Endothelial cell of umbilical vein (primary cell): ENCODE measurements around the gene LRFN2. TPM values are rescaled to one million over a fixed set of nuclear protein-coding genes. Genes with fewer than 3 reads are reported as not detected.

Experiments used
- BruUV-seq: library from RNA; stranded (reverse); fragments of 400-500 nt; replicated peaks from 2 replicates; lab custom pipeline; 2021; lab: Mats Ljungman, UMichigan
- CTCF ChIA-PET: fragments of 300-600, 350-600 bp; sonication (Branson Sonifier 250); formaldehyde crosslinking; loops from one replicate; lab custom pipeline; 2021; ENCODE audit warnings: antibody characterized with exemption, inconsistent platforms; lab: Charles Lee
- POLR2A ChIA-PET: fragments of 300-600, 350-600 bp; sonication (Branson Sonifier 250); formaldehyde crosslinking; loops from one replicate; lab custom pipeline; 2021; ENCODE audit warnings: antibody characterized with exemption, inconsistent platforms; lab: Charles Lee
- DNase-seq: peaks from one replicate; pipeline ENCODE4 v3.0.0-alpha.2; 2011; ENCODE audit warnings: low read depth, low spot score
- FAIRE-seq: peaks from 2 replicates; lab custom pipeline; 2011; peaks lifted over from hg19 to GRCh38; lab: Jason Lieb, UNC
- H2AFZ ChIP-seq: 2 replicates; pipeline ENCODE4 v1.6.0; 2012; ENCODE audit warnings: low read depth, low read length, control low read depth, inconsistent platforms
- H3K27ac ChIP-seq: 2 replicates; pipeline ENCODE4 v1.5.1; 2011; ENCODE audit warnings: low read depth, mild to moderate bottlenecking, control low read depth, low read length, moderate library complexity; ENCODE audit not compliant: insufficient read depth
- H3K27me3 ChIP-seq, 2 experiments: 2 replicates each; pipeline versions ENCODE4 v1.6.0 to v1.6.1; 2011; ENCODE audit warnings: low read length in 2 of 2, mixed read lengths in 1 of 2; ENCODE audit not compliant: control insufficient read depth in 2 of 2, insufficient read depth in 2 of 2
- H3K36me3 ChIP-seq, 2 experiments: 2 replicates in 1 of 2; 3 replicates in 1 of 2; pipeline ENCODE4 v1.5.1; 2011; ENCODE audit warnings: low read length in 2 of 2, mild to moderate bottlenecking in 1 of 2, moderate library complexity in 1 of 2; ENCODE audit not compliant: control insufficient read depth in 2 of 2, insufficient read depth in 2 of 2; ENCODE audit errors: extremely low read depth in 1 of 2
- H3K4me1 ChIP-seq: 3 replicates; pipeline ENCODE4 v1.5.1; 2011; ENCODE audit warnings: mild to moderate bottlenecking, low read length; ENCODE audit not compliant: control insufficient read depth, insufficient read depth; ENCODE audit errors: extremely low read depth
- H3K4me2 ChIP-seq: 2 replicates; pipeline ENCODE4 v1.6.1; 2011; ENCODE audit warnings: low read length, control low read depth, mixed read lengths; ENCODE audit not compliant: insufficient read depth
- H3K4me3 ChIP-seq, 3 experiments: fragments of 200-600 bp in 1 of 3; sonication (generic), shearing (Covaris generic) in 1 of 3; replicated peaks in 1 of 3; 2 replicates each; pipeline ENCODE4 v1.5.1; 2011 to 2016; ENCODE audit warnings: control low read depth in 3 of 3, low read length in 3 of 3, mild to moderate bottlenecking in 2 of 3, inconsistent platforms in 1 of 3, low read depth in 1 of 3, moderate library complexity in 1 of 3; ENCODE audit not compliant: insufficient read depth in 1 of 3
- H3K79me2 ChIP-seq: 2 replicates; pipeline ENCODE4 v1.6.0; 2012; ENCODE audit warnings: low read length, inconsistent platforms; ENCODE audit not compliant: control insufficient read depth, insufficient read depth
- H3K9ac ChIP-seq: replicated peaks from 2 replicates; pipeline ENCODE3; 2011; ENCODE audit warnings: low read length, control low read depth; ENCODE audit not compliant: insufficient read depth; ENCODE audit errors: extremely low read depth
- H3K9me1 ChIP-seq: replicated peaks from 3 replicates; pipeline ENCODE4 v1.6.0; 2011; ENCODE audit warnings: mild to moderate bottlenecking, low read length; ENCODE audit not compliant: control insufficient read depth, insufficient read depth; ENCODE audit errors: extremely low read depth
- H3K9me3 ChIP-seq: replicated peaks from 2 replicates; pipeline ENCODE4 v1.5.1; 2012; ENCODE audit warnings: low read length, inconsistent platforms; ENCODE audit not compliant: control insufficient read depth, insufficient read depth
- H4K20me1 ChIP-seq: replicated peaks from 2 replicates; pipeline ENCODE3; 2011; ENCODE audit warnings: mild to moderate bottlenecking, low read length; ENCODE audit not compliant: control insufficient read depth, insufficient read depth; ENCODE audit errors: extremely low read depth
- EZH2 ChIP-seq: IDR thresholded peaks from 2 replicates; pipeline ENCODE4 v1.6.1; 2012; ENCODE audit warnings: borderline replicate concordance, low read depth, mild to moderate bottlenecking, moderate library complexity, low read length, inconsistent platforms; ENCODE audit not compliant: severe bottlenecking
- FOS ChIP-seq: IDR thresholded peaks from 2 replicates; pipeline ENCODE4 v1.6.1; 2011; ENCODE audit warnings: mild to moderate bottlenecking, low read length, moderate library complexity, borderline replicate concordance; ENCODE audit not compliant: insufficient read depth
- GATA2 ChIP-seq: IDR thresholded peaks from 2 replicates; pipeline ENCODE4 v1.7.0; 2011; ENCODE audit warnings: low read depth, mild to moderate bottlenecking, moderate library complexity, mixed read lengths, low read length; ENCODE audit not compliant: insufficient read length, insufficient read depth
- JUN ChIP-seq: IDR thresholded peaks from 2 replicates; pipeline ENCODE4 v1.6.1; 2011; ENCODE audit warnings: borderline replicate concordance, low read depth; ENCODE audit not compliant: insufficient read length, insufficient read depth
- MYC ChIP-seq: IDR thresholded peaks from one replicate; pipeline ENCODE4 v1.6.1; 2011; ENCODE audit warnings: mild to moderate bottlenecking, low read depth, low read length
- POLR2A ChIP-seq: IDR thresholded peaks from 2 replicates; pipeline ENCODE4 v1.6.1; 2012; ENCODE audit warnings: low read depth, mild to moderate bottlenecking, control low read depth, low read length
- POLR2AphosphoS5 ChIP-seq: IDR thresholded peaks from 2 replicates; pipeline ENCODE4 v1.6.1; 2012; ENCODE audit warnings: low read depth, mild to moderate bottlenecking, control low read depth, low read length, moderate library complexity; ENCODE audit not compliant: insufficient read depth
- dilution Hi-C: fragments of 300-500 bp; cut with MboI; formaldehyde crosslinking; loops from one replicate; pipeline ENCODE4 v1.15.0; 2019; ENCODE audit warnings: low sequenced_read_pairs; ENCODE audit not compliant: extremely low pct_ligation_motif_present
- intact Hi-C: fragments of 100-400 bp; cut with micrococcal nuclease; formaldehyde crosslinking; loops from one replicate; pipeline ENCODE4 v1.10.0; 2022
- polyA plus RNA-seq, 4 experiments: library from polyadenylated mRNA; depleted of rRNA in 3 of 4; stranded (reverse) in 3 of 4; unstranded in 1 of 4; fragments of >200 nt; gene quantifications; 2 replicates each; pipeline versions ENCODE4 v1.2.1 to v1.2.3, GENCODE V29; 2011 to 2012; ENCODE audit warnings: missing spikeins in 1 of 4
- total RNA-seq: library from RNA; stranded (reverse); gene quantifications from 2 replicates; pipeline ENCODE4 v1.2.3, GENCODE V29; 2021
- TF ChIP-seq, protein P1 (sequence below), 2 donors: IDR thresholded peaks; 1 replicate in 1 of 2; 2 replicates in 1 of 2; pipeline ENCODE4 v1.5.1; 2011; ENCODE audit warnings: low read length in 2 of 2, mild to moderate bottlenecking in 2 of 2, moderate library complexity in 2 of 2, control low read depth in 1 of 2, inconsistent platforms in 1 of 2, low read depth in 1 of 2; ENCODE audit not compliant: insufficient read depth in 1 of 2; ENCODE audit errors: extremely low read depth in 1 of 2
- TF ChIP-seq, protein P2 (sequence below): IDR thresholded peaks from 2 replicates; pipeline ENCODE4 v1.6.1; 2011; ENCODE audit not compliant: insufficient read depth, insufficient read length

Gene LRFN2
- total and polyA plus RNA-seq, 2 donors (not counting 3 experiments of a cell fraction or from before 2014, with no cell fraction given), result not detected

DNA sequence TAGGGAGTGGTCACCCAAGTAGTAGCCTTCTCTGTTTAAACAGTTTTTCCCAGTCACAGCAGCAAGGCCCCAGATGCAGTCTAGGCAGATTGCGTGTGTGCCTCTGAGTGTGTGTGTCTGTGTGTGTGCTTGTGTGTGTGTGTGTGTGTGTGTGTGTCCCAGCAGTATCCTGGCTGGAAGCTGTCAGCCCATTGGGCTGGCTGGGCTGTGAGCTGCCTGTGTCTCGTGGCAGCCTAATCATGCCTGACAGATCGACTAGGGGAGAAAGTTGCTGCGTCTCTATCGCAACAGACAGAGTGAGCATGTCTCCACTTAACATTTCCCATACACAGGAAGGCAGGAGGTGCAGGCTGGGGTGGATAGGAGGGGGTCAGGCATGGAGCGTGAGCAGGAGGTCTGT, 42.9 kb upstream of the LRFN2 start:
- ChIA-PET POLR2A (no interaction called here), CTCF (no interaction called here)
- H3K27ac ChIP-seq, result no peak overlapping the region
- FAIRE-seq (no peak), DNase-seq (no peak)
- no peaks in the 10 kb centered on the region for H3K36me3 ChIP-seq
- no TSS peak for BruUV-seq
- no peaks in the 10 kb centered on the region for H3K9me1 ChIP-seq
- intact Hi-C loops (no loop called here), dilution Hi-C loops (no loop called here)
- no peak overlapping the region for H3K9ac ChIP-seq
- no peak overlapping the region for H3K4me3 ChIP-seq
- H3K27me3 ChIP-seq, result no peaks in the 10 kb centered on the region
- TF ChIP-seq MYC, result no peak
- TF ChIP-seq, protein P1, sequence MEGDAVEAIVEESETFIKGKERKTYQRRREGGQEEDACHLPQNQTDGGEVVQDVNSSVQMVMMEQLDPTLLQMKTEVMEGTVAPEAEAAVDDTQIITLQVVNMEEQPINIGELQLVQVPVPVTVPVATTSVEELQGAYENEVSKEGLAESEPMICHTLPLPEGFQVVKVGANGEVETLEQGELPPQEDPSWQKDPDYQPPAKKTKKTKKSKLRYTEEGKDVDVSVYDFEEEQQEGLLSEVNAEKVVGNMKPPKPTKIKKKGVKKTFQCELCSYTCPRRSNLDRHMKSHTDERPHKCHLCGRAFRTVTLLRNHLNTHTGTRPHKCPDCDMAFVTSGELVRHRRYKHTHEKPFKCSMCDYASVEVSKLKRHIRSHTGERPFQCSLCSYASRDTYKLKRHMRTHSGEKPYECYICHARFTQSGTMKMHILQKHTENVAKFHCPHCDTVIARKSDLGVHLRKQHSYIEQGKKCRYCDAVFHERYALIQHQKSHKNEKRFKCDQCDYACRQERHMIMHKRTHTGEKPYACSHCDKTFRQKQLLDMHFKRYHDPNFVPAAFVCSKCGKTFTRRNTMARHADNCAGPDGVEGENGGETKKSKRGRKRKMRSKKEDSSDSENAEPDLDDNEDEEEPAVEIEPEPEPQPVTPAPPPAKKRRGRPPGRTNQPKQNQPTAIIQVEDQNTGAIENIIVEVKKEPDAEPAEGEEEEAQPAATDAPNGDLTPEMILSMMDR (IDR thresholded peaks at IDR 0.05; ENCODE audit: extremely low read depth in 1 of 2, insufficient read depth in 1 of 2, low read depth in 1 of 2, low read length in 2 of 2), result no peak
- no peaks in the 10 kb centered on the region for H3K4me1 ChIP-seq
- H4K20me1 ChIP-seq, result no peaks in the 10 kb centered on the region
- no peaks in the 10 kb centered on the region for H3K9me3 ChIP-seq
- H2AFZ ChIP-seq, result no peak overlapping the region
- H3K79me2 ChIP-seq, result no peaks in the 10 kb centered on the region
- no peak overlapping the region for H3K4me2 ChIP-seq

DNA sequence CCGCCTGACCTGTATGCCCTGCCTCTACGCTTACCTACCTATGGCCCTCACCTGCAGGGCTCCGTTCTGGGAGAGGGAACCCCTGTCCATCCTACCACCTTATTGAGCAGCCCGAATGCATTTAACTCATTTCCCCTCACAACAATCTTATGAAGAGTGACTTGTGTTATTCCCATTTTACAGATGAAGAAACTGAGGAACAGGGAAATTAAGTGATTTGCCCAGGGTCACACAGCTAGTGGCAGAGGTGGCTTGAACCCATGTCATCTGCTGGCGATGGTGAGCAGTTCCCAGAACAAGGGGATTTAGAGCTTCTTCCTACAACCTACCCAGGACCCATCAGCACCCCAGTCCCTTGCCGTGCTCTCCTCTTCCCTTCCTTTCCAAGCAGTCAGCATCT, 42.3 kb upstream of the LRFN2 start:
- no peak for TF ChIP-seq POLR2A
- TF ChIP-seq GATA2, result no peak
- TF ChIP-seq MYC, result no peak
- TF ChIP-seq, protein P2, sequence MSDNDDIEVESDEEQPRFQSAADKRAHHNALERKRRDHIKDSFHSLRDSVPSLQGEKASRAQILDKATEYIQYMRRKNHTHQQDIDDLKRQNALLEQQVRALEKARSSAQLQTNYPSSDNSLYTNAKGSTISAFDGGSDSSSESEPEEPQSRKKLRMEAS, result no peak
- no peak for TF ChIP-seq POLR2AphosphoS5
- TF ChIP-seq FOS, result no peak
- TF ChIP-seq, protein P1 (IDR thresholded peaks at IDR 0.05; ENCODE audit: extremely low read depth in 1 of 2, insufficient read depth in 1 of 2, low read depth in 1 of 2, low read length in 2 of 2), result no peak
- TF ChIP-seq JUN, result no peak
- TF ChIP-seq EZH2, result no peak
- ChIA-PET POLR2A (no interaction called here), CTCF (no interaction called here)
- Histone ChIP-seq H4K20me1 (no peaks in the 10 kb centered on the region), H3K27me3 (no peaks in the 10 kb centered on the region), H3K4me1 (no peaks in the 10 kb centered on the region), H3K27ac (no peak overlapping the region), H3K9me3 (no peaks in the 10 kb centered on the region), H3K4me2 (no peak overlapping the region), H3K79me2 (no peaks in the 10 kb centered on the region), H3K9ac (no peak overlapping the region), H3K9me1 (no peaks in the 10 kb centered on the region), H3K4me3 (no peak overlapping the region), H2AFZ (no peak overlapping the region), H3K36me3 (no peaks in the 10 kb centered on the region)
- FAIRE-seq (no peak), DNase-seq (no peak)
- dilution Hi-C loops (no loop called here), intact Hi-C loops (no loop called here)
- BruUV-seq, result no TSS peak
